ENCODE measurements around the gene CELF1. TPM values are rescaled to one million over a fixed set of nuclear protein-coding genes. Genes with fewer than 3 reads are reported as not detected.
A peak's percentile ranks its signal among the peaks of the same experiment; 100 is the strongest.

The CELF1 gene
- total and polyA plus RNA-seq, 2 experiments from 2014 or later: 124 to 233 TPM

GRCh38 chr11:47516155-47516554, 36.8 kb downstream of the CELF1 start (continued):
- TF ChIP-seq REST (IDR thresholded peaks at IDR 0.05; ENCODE audit: unreplicated experiment): no peak
- no peak for TF ChIP-seq EZH2 (IDR thresholded peaks at IDR 0.05; ENCODE audit: low read depth, unreplicated experiment)
- no peak for TF ChIP-seq CREB1 (CRISPR knock-in tag; IDR thresholded peaks at IDR 0.05; ENCODE audit: low read depth)
- TF ChIP-seq ETS1 (IDR thresholded peaks at IDR 0.05): no peak
- no peak for TF ChIP-seq NANOG (IDR thresholded peaks at IDR 0.05; ENCODE audit: borderline replicate concordance)
- TF ChIP-seq POLR2AphosphoS5 (IDR thresholded peaks at IDR 0.05; ENCODE audit: low read depth): no peak
- TF ChIP-seq ZNF331 (CRISPR knock-in tag; IDR thresholded peaks at IDR 0.05; ENCODE audit: low read depth): no peak
- TF ChIP-seq JUNB (IDR thresholded peaks at IDR 0.05; ENCODE audit: unreplicated experiment): no peak
- no peak for TF ChIP-seq CTCF (conservative IDR thresholded peaks at IDR 0.05; ENCODE audit: low read depth in 2 of 2)

GRCh38 chr11:47514825-47515647, 37.9 kb downstream of the CELF1 start:
- Mint-ChIP-seq H3K36me3 (ENCODE audit: low read depth) (peaks cover 3% of the 10 kb centered on the region; the same call in 2 of the 3 replicates), H3K4me3 (no peak overlapping the region), H3K27ac (peak overlapping the region; percentile 82), H3K9me3 (no peaks in the 10 kb centered on the region), H3K27me3 (ENCODE audit: insufficient read depth, low read depth, poor library complexity) (peaks cover 14% of the 10 kb centered on the region), H3K4me1 (peaks cover 35% of the 10 kb centered on the region)
- Histone ChIP-seq H3K4me2 (peak overlapping the region; percentile 50; the same call in 1 of the 2 replicates), H3F3A (replicated peaks; ENCODE audit: low read depth) (no peaks in the 10 kb centered on the region; the same call in 1 of the 2 replicates), H3K27ac (ENCODE audit: low read depth) (peak overlapping the region; percentile 58), H3K4me3 (no peak overlapping the region), H3K27me3 (ENCODE audit: insufficient read depth) (no peaks in the 10 kb centered on the region), H4K20me1 (replicated peaks; ENCODE audit: insufficient read depth) (peaks cover 65% of the 10 kb centered on the region), H2AFZ (no peak overlapping the region), H3K4me1 (ENCODE audit: insufficient read depth) (peaks cover 39% of the 10 kb centered on the region), H3K36me3 (ENCODE audit: insufficient read depth) (no peaks in the 10 kb centered on the region), H3K9me2 (ENCODE audit: insufficient read depth) (no peaks in the 10 kb centered on the region), H3K79me2 (replicated peaks; ENCODE audit: insufficient read depth) (peaks cover 100% of the 10 kb centered on the region)
- DNase-seq (ENCODE audit: low spot score): peak; percentile 51
- peak; percentile 28 for ATAC-seq
- no peak for TF ChIP-seq ZNF114 (CRISPR knock-in tag; IDR thresholded peaks at IDR 0.05)
- TF ChIP-seq ZNF462 (CRISPR knock-in tag; IDR thresholded peaks at IDR 0.05): no peak
- TF ChIP-seq POLR2AphosphoS5 (IDR thresholded peaks at IDR 0.05; ENCODE audit: low read depth): no peak

Measured in GM23338 (cell line).